H1 (cell line): ENCODE measurements around the gene CAPN1. TPM values are rescaled to one million over a fixed set of nuclear protein-coding genes. Genes with fewer than 3 reads are reported as not detected.

Source experiments
- CTCF ChIA-PET: fragments of 300-600 bp; sonication (Branson Sonifier 250); formaldehyde crosslinking; loops from one replicate; lab custom pipeline; 2021; ENCODE audit not compliant: partially characterized antibody; lab: Charles Lee
- POLR2A ChIA-PET: fragments of 300-600 bp; sonication (Branson Sonifier 250); formaldehyde crosslinking; loops from one replicate; lab custom pipeline; 2021; ENCODE audit warnings: inconsistent platforms; ENCODE audit not compliant: partially characterized antibody; lab: Charles Lee
- DNase-seq, 2 experiments: peaks; one replicate each; pipeline versions ENCODE4 v3.0.0 to v3.0.0-alpha.2; 2010 to 2022; ENCODE audit warnings: low spot score in 2 of 2, low read depth in 1 of 2, mixed read lengths in 1 of 2
- FAIRE-seq: peaks from 2 replicates; lab custom pipeline; 2011; peaks lifted over from hg19 to GRCh38; lab: Jason Lieb, UNC
- H2AFZ ChIP-seq: 2 replicates; pipeline ENCODE4 v1.8.1; 2012; ENCODE audit warnings: low read length, inconsistent platforms
- H2AK5ac ChIP-seq: 2 replicates; pipeline ENCODE4 v1.6.1; 2013; ENCODE audit warnings: low read depth, low read length
- H2BK120ac ChIP-seq: replicated peaks from 2 replicates; pipeline ENCODE3; 2013; ENCODE audit warnings: low read depth, low read length, inconsistent platforms
- H2BK12ac ChIP-seq: 2 replicates; pipeline ENCODE4 v1.6.1; 2013; ENCODE audit warnings: low read depth, low read length
- H2BK15ac ChIP-seq: 2 replicates; pipeline ENCODE4 v1.6.1; 2013; ENCODE audit warnings: low read length
- H2BK20ac ChIP-seq: 2 replicates; pipeline ENCODE4 v1.6.1; 2013; ENCODE audit warnings: low read length
- H2BK5ac ChIP-seq: 2 replicates; pipeline ENCODE4 v1.6.1; 2013; ENCODE audit warnings: low read depth, low read length
- H3K14ac ChIP-seq: 2 replicates; pipeline ENCODE4 v1.6.1; 2013; ENCODE audit warnings: inconsistent platforms; ENCODE audit not compliant: insufficient read length
- H3K18ac ChIP-seq: 2 replicates; pipeline ENCODE4 v1.6.1; 2013; ENCODE audit warnings: low read length; ENCODE audit errors: extremely low read depth
- H3K23ac ChIP-seq: 2 replicates; pipeline ENCODE4 v1.6.1; 2013; ENCODE audit warnings: inconsistent platforms; ENCODE audit not compliant: insufficient read length
- H3K23me2 ChIP-seq: 2 replicates; pipeline ENCODE4 v1.6.1; 2013; ENCODE audit warnings: low read depth, low read length
- H3K27ac ChIP-seq: 2 replicates; pipeline ENCODE4 v1.6.1; 2011; ENCODE audit warnings: low read depth, low read length, inconsistent platforms
- H3K27me3 ChIP-seq, 4 experiments: replicated peaks in 1 of 4; 1 replicate in 1 of 4; 2 replicates in 3 of 4; pipeline versions ENCODE4 v1.6.1 to v1.8.1; 2011 to 2013; ENCODE audit warnings: low read length in 3 of 4, mild to moderate bottlenecking in 3 of 4, inconsistent platforms in 2 of 4, mixed read lengths in 2 of 4, moderate library complexity in 1 of 4; ENCODE audit not compliant: control insufficient read depth in 3 of 4, insufficient read depth in 3 of 4; ENCODE audit errors: extremely low read depth in 1 of 4
- H3K36me3 ChIP-seq, 4 experiments: 2 replicates each; pipeline versions ENCODE4 v1.6.1 to v1.8.1; 2011 to 2013; ENCODE audit warnings: mild to moderate bottlenecking in 4 of 4, low read length in 3 of 4, moderate library complexity in 2 of 4, control low read depth in 1 of 4, inconsistent platforms in 1 of 4; ENCODE audit not compliant: insufficient read depth in 4 of 4, control insufficient read depth in 2 of 4
- H3K4ac ChIP-seq: replicated peaks from 2 replicates; pipeline ENCODE3; 2013; ENCODE audit warnings: low read length, low read depth, mixed read lengths, inconsistent platforms; ENCODE audit not compliant: insufficient read length
- H3K4me1 ChIP-seq, 4 experiments: replicated peaks in 1 of 4; 1 replicate in 1 of 4; 2 replicates in 3 of 4; pipeline versions ENCODE4 v1.6.1 to v1.8.1; 2011 to 2013; ENCODE audit warnings: low read length in 3 of 4, inconsistent platforms in 2 of 4, mixed read lengths in 1 of 4; ENCODE audit not compliant: insufficient read depth in 4 of 4, control insufficient read depth in 3 of 4
- H3K4me2 ChIP-seq, 2 experiments: 2 replicates each; pipeline versions ENCODE4 v1.6.1 to v1.8.1; 2011 to 2013; ENCODE audit warnings: low read depth in 2 of 2, low read length in 2 of 2, control low read depth in 1 of 2, inconsistent platforms in 1 of 2, mild to moderate bottlenecking in 1 of 2; ENCODE audit not compliant: insufficient read depth in 1 of 2
- H3K4me3 ChIP-seq, 4 experiments: fragments of 200-600, 300-600 bp in 1 of 4; sonication (generic), shearing (Covaris generic), sonication (Bioruptor Twin) in 1 of 4; 2 replicates each; pipeline versions ENCODE4 v1.5.1 to v1.8.1; 2011 to 2016; ENCODE audit warnings: low read length in 4 of 4, low read depth in 3 of 4, control low read depth in 2 of 4, inconsistent platforms in 2 of 4, mild to moderate bottlenecking in 2 of 4, mixed read lengths in 1 of 4, moderate library complexity in 1 of 4; ENCODE audit not compliant: insufficient read depth in 2 of 4; ENCODE audit errors: extremely low read depth in 1 of 4
- H3K56ac ChIP-seq: replicated peaks from 2 replicates; pipeline ENCODE3; 2013; ENCODE audit warnings: low read depth, mild to moderate bottlenecking, mixed read lengths, low read length, inconsistent platforms; ENCODE audit not compliant: insufficient read length
- H3K79me1 ChIP-seq: 2 replicates; pipeline ENCODE4 v1.6.1; 2013; ENCODE audit warnings: low read depth, low read length, control low read depth
- H3K79me2 ChIP-seq, 2 experiments: 2 replicates each; pipeline versions ENCODE4 v1.6.1 to v1.8.1; 2012 to 2013; ENCODE audit warnings: low read length in 2 of 2, mild to moderate bottlenecking in 2 of 2, inconsistent platforms in 1 of 2; ENCODE audit not compliant: insufficient read depth in 2 of 2, control insufficient read depth in 1 of 2
- H3K9ac ChIP-seq, 4 experiments: replicated peaks in 1 of 4; 1 replicate in 1 of 4; 2 replicates in 3 of 4; pipeline versions ENCODE4 v1.6.1 to v1.8.1; 2011 to 2013; ENCODE audit warnings: low read depth in 3 of 4, low read length in 3 of 4, control low read depth in 2 of 4, mild to moderate bottlenecking in 2 of 4, moderate library complexity in 2 of 4, inconsistent platforms in 1 of 4; ENCODE audit errors: extremely low read depth in 1 of 4
- H3K9me3 ChIP-seq, 2 experiments: 2 replicates each; pipeline versions ENCODE4 v1.6.1 to v1.8.1; 2012 to 2013; ENCODE audit warnings: mild to moderate bottlenecking in 2 of 2, moderate library complexity in 2 of 2, control low read depth in 1 of 2, inconsistent platforms in 1 of 2, low read depth in 1 of 2, low read length in 1 of 2, mixed read lengths in 1 of 2; ENCODE audit not compliant: insufficient read depth in 2 of 2
- H4K20me1 ChIP-seq, 2 experiments: replicated peaks in 1 of 2; 2 replicates each; pipeline versions ENCODE3 to v1.8.1; 2011 to 2013; ENCODE audit warnings: inconsistent platforms in 2 of 2, low read length in 2 of 2, mild to moderate bottlenecking in 1 of 2; ENCODE audit not compliant: insufficient read depth in 2 of 2, control insufficient read depth in 1 of 2
- H4K5ac ChIP-seq: 2 replicates; pipeline ENCODE4 v1.6.1; 2013; ENCODE audit warnings: low read length, low read depth, mixed read lengths, inconsistent platforms; ENCODE audit not compliant: insufficient read length
- H4K8ac ChIP-seq: 2 replicates; pipeline ENCODE4 v1.8.0; 2013; ENCODE audit warnings: mild to moderate bottlenecking, moderate library complexity, low read length, inconsistent platforms; ENCODE audit not compliant: insufficient read depth; ENCODE audit errors: extremely low read depth
- H4K91ac ChIP-seq: replicated peaks from 2 replicates; pipeline ENCODE3; 2013; ENCODE audit warnings: low read length, mixed read lengths, inconsistent platforms; ENCODE audit not compliant: insufficient read length
- ATF3 ChIP-seq: IDR thresholded peaks from 2 replicates; pipeline ENCODE4 v1.6.1; 2011; ENCODE audit warnings: low read depth, mild to moderate bottlenecking, low read length; ENCODE audit not compliant: insufficient read depth
- CREB1 ChIP-seq: IDR thresholded peaks from 2 replicates; pipeline ENCODE4 v1.6.1; 2012; ENCODE audit warnings: inconsistent platforms
- EGR1 ChIP-seq: IDR thresholded peaks from 2 replicates; pipeline ENCODE4 v1.6.1; 2011; ENCODE audit warnings: low read depth, low read length, borderline replicate concordance
- EP300 ChIP-seq, 2 experiments: IDR thresholded peaks; 1 replicate in 1 of 2; 2 replicates in 1 of 2; pipeline ENCODE4 v1.6.1; 2011 to 2012; ENCODE audit warnings: low read depth in 2 of 2, low read length in 2 of 2, mild to moderate bottlenecking in 2 of 2, borderline replicate concordance in 1 of 2, inconsistent platforms in 1 of 2, moderate library complexity in 1 of 2
- FOSL1 ChIP-seq: IDR thresholded peaks from 2 replicates; pipeline ENCODE4 v1.6.1; 2011; ENCODE audit warnings: mild to moderate bottlenecking, low read depth, low read length, moderate library complexity; ENCODE audit not compliant: insufficient read depth
- HDAC6 ChIP-seq: IDR thresholded peaks from one replicate; pipeline ENCODE4 v1.7.1; 2012; ENCODE audit warnings: low read depth, mild to moderate bottlenecking, inconsistent platforms, low read length, moderate library complexity
- KDM5A ChIP-seq: fragments of 200-600 bp; IDR thresholded peaks from 2 replicates; pipeline ENCODE4 v1.7.1; 2012; ENCODE audit warnings: mild to moderate bottlenecking, low read length, inconsistent platforms, mixed read lengths
- SIX5 ChIP-seq: IDR thresholded peaks from 2 replicates; pipeline ENCODE4 v1.6.1; 2011; ENCODE audit warnings: mild to moderate bottlenecking, low read depth, low read length
- SRF ChIP-seq: IDR thresholded peaks from 2 replicates; pipeline ENCODE4 v1.6.1; 2011; ENCODE audit warnings: mild to moderate bottlenecking, low read depth, low read length, moderate library complexity
- SUZ12 ChIP-seq: fragments of 200-600 bp; sonication (generic); IDR thresholded peaks from 2 replicates; pipeline ENCODE4 v1.6.1; 2012; ENCODE audit warnings: mild to moderate bottlenecking, inconsistent platforms, low read length, moderate library complexity, mixed read lengths
- ZNF274 ChIP-seq: IDR thresholded peaks from 2 replicates; pipeline ENCODE4 v1.7.0; 2012; ENCODE audit warnings: low read length, borderline replicate concordance; ENCODE audit errors: extremely low read depth
- WGBS, 2 experiments: shearing (Covaris generic) in 1 of 2; methylation state at CpG; one replicate each; pipeline versions ENCODE4 v1.1.6 to v1.1.7; 2013 to 2015; ENCODE audit warnings: low lambda C conversion rate in 2 of 2, mixed read lengths in 2 of 2, inconsistent platforms in 1 of 2, low coverage in 1 of 2, missing lambda C conversion rate in 1 of 2; ENCODE audit not compliant: insufficient replicate concordance in 2 of 2, insufficient coverage in 1 of 2, insufficient read length in 1 of 2; ENCODE audit errors: extremely low coverage in 1 of 2, missing lambda C conversion rate in 1 of 2; 5-methylcytosine and 5-hydroxymethylcytosine counted together
- polyA plus RNA-seq, 7 experiments: library from polyadenylated mRNA; depleted of rRNA in 3 of 7; stranded (reverse) in 5 of 7; unstranded in 2 of 7; fragments of >200 nt in 5 of 7; fragments of 200-250 nt in 2 of 7; gene quantifications; 1 replicate in 5 of 7; 2 replicates in 1 of 7; 4 replicates in 1 of 7; pipeline versions ENCODE4 v1.2.1 to v1.2.3, GENCODE V29; 2011 to 2013; ENCODE audit warnings: missing spikeins in 2 of 7, mixed read lengths in 2 of 7
- total RNA-seq: library from RNA; stranded (reverse); fragmentation: NEBNext Ultra II Directional; extraction: Animal tissue kit (Norgen Biotek cat#: 25700); gene quantifications from 2 replicates; pipeline ENCODE4 v1.2.1, GENCODE V29; 2021

Gene CAPN1
- total and polyA plus RNA-seq, 2 of the 8 experiments (the other 6 are each of a cell fraction or from before 2014, with no cell fraction given): 194 to 233 TPM

GRCh38 chr11:65254724-65255123, 73.0 kb downstream of the CAPN1 start:
- ChIA-PET CTCF (interaction anchor here (0.6 to 10.2 kb wide), 24 partner anchors 11 to 1007 kb away, joined by 3 to 258 read pairs (median 3); partner anchors contain the start of genes DPF2, FAU and MRPL49), POLR2A (interaction anchor here (0.6 to 4.6 kb wide), 9 partner anchors 24 to 510 kb away, joined by 3 to 19 read pairs (median 4); no protein-coding TSS in a partner anchor)
- FAIRE-seq: no peak

More at GRCh38 chr11:65254724-65255123, 73.0 kb downstream of the CAPN1 start:
- Histone ChIP-seq H3K4me3 (no peak overlapping the region), H2BK120ac (no peak overlapping the region), H2AFZ (no peak overlapping the region), H4K5ac (no peak overlapping the region), H3K27me3 (no peaks in the 10 kb centered on the region), H2BK15ac (0 out of 2 replicates have a peak overlapping the region, but pooled peaks have one; percentile 72), H2BK5ac (no peak overlapping the region), H3K23me2 (no peaks in the 10 kb centered on the region), H2AK5ac (no peak overlapping the region; the same call in 1 of the 2 replicates), H3K4me2 (no peak overlapping the region), H3K9ac (no peak overlapping the region), H4K20me1 (no peaks in the 10 kb centered on the region), H3K36me3 (no peaks in the 10 kb centered on the region), H3K56ac (no peak overlapping the region), H3K79me1 (no peaks in the 10 kb centered on the region), H2BK12ac (no peak overlapping the region), H4K8ac (no peak overlapping the region), H3K79me2 (no peaks in the 10 kb centered on the region), H2BK20ac (no peak overlapping the region), H3K4me1 (no peaks in the 10 kb centered on the region; a peak in 2 of 7 replicates), H3K9me3 (no peaks in the 10 kb centered on the region), H4K91ac (no peak overlapping the region), H3K27ac (no peak overlapping the region), H3K4ac (no peak overlapping the region), H3K14ac (no peak overlapping the region), H3K23ac (no peak overlapping the region), H3K18ac (no peak overlapping the region)
- 96 to 100% methylated on average over 1 to 6 of the region's 6 CpGs for WGBS, 2 experiments
- TF ChIP-seq SUZ12 (no peak), SIX5 (no peak), EGR1 (no peak), ATF3 (no peak), SRF (no peak), FOSL1 (no peak), ZNF274 (no peak), HDAC6 (no peak), EP300 (IDR thresholded peaks at IDR 0.05; ENCODE audit: borderline replicate concordance in 1 of 2, low read depth in 2 of 2, low read length in 2 of 2) (no peak), KDM5A (no peak), CREB1 (no peak)
- DNase-seq: no peak
